ENCODE measurements around the gene CTXN1.

Gene CTXN1

GRCh38 chr19:7887408-7888144 is 38.4 kb downstream of the CTXN1 start:
- Mint-ChIP-seq H3K9me3 (no peaks in the 10 kb centered on the region), H3K4me1 (peaks cover 6% of the 10 kb centered on the region), H3K27me3 (peaks cover 42% of the 10 kb centered on the region), H3K27ac (no peak overlapping the region), H3K4me3 (no peak overlapping the region)
- no peak for ATAC-seq
- no peak for DNase-seq

- H3K27me3 Mint-ChIP-seq = peaks cover 33% of the 10 kb centered on the region
- no peak for DNase-seq
- no peak overlapping the region for H3K27ac Mint-ChIP-seq
- H3K4me1 Mint-ChIP-seq = peaks cover 6% of the 10 kb centered on the region
- ATAC-seq = no peak
- H3K9me3 Mint-ChIP-seq = no peaks in the 10 kb centered on the region
- H3K4me3 Mint-ChIP-seq = no peak overlapping the region
Observed at GRCh38 chr19:7885818-7886217, 40.1 kb downstream of the CTXN1 start.

DNA sequence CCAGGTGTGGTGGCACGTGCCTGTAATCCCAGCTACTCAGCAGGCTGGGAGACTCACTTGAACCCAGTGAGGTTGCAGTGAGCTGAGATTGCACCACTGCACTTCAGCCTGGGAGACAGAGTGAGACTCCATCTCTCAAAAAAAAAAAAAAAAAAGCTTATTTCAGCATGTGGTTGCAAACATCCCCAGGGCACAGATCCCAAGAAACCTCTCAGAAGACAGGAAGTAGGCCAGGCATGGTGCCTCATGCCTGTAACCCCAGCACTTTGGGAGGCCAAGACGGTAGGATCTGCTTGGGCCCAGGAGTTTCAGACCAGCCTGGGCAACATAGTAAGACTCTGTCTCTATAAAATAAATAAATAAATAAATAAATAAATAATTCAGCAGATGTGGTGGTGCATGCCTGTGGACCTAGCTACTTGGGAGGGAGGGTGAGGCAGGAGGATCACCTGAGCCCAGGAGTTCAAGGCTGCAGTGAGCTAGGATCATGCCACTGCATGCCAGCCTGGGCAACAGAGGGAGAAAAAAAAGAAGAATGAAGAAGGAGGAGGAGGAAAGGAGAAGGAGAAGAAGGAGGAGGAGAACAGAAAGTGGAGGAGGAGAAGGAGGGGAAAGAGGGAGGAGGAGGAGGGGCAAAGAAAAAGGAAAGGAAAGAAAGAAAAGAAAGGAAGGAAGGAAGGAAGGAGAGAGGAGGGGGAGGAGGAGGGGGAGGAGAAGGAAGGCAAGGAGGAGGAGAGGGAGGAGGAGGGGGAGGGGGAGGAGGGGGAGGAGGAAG is 42.0 kb downstream of the CTXN1 start:
- no peak for DNase-seq
- H3K27me3 Mint-ChIP-seq = peaks cover 18% of the 10 kb centered on the region
- no peak overlapping the region for H3K4me3 Mint-ChIP-seq
- ATAC-seq = no peak
- H3K9me3 Mint-ChIP-seq = no peaks in the 10 kb centered on the region
- H3K27ac Mint-ChIP-seq = no peak overlapping the region
- H3K4me1 Mint-ChIP-seq = peaks cover 6% of the 10 kb centered on the region

GRCh38 chr19:7883105-7883504 is 42.8 kb downstream of the CTXN1 start:
- Mint-ChIP-seq H3K4me3 (no peak overlapping the region), H3K27ac (peak overlapping the region in 1 of 2 donors; percentile 42), H3K27me3 (peaks cover 14% of the 10 kb centered on the region), H3K4me1 (peaks cover 6% of the 10 kb centered on the region), H3K9me3 (no peaks in the 10 kb centered on the region)
- ATAC-seq (no peak), DNase-seq (no peak)

- Mint-ChIP-seq H3K9me3 (no peaks in the 10 kb centered on the region), H3K27ac (no peak overlapping the region), H3K4me3 (no peak overlapping the region), H3K4me1 (peaks cover 6% of the 10 kb centered on the region), H3K27me3 (peaks cover 2% of the 10 kb centered on the region)
- no peak for ATAC-seq
- no peak for DNase-seq
Observed at GRCh38 chr19:7881910-7882309, 44.0 kb downstream of the CTXN1 start.

DNA sequence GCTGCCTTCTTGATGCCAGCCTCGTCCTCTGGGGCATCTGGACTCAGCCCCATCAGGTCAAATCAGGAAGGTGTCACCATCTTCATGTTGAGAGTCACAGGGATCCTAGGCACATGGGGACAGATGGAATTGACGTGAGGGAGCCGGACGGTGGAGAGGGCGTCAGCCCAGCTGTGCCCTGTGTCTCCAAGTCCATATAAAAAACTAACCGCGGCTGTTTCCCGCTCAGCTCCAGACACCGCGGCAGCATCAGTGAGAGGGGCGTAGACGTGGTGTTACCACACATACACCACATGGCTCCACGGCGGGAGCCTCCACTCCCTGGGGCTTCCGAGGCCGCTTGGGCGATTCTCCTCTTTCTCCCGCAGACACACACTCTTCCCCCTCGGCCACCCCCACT is 46.1 kb downstream of the CTXN1 start:
- DNase-seq = no peak
- peaks cover 9% of the 10 kb centered on the region for H3K27me3 Mint-ChIP-seq
- H3K9me3 Mint-ChIP-seq = no peaks in the 10 kb centered on the region
- H3K4me3 Mint-ChIP-seq = no peak overlapping the region
- peak; percentile 50 for ATAC-seq
- H3K4me1 Mint-ChIP-seq = peaks cover 8% of the 10 kb centered on the region
- H3K27ac Mint-ChIP-seq = no peak overlapping the region

DNA sequence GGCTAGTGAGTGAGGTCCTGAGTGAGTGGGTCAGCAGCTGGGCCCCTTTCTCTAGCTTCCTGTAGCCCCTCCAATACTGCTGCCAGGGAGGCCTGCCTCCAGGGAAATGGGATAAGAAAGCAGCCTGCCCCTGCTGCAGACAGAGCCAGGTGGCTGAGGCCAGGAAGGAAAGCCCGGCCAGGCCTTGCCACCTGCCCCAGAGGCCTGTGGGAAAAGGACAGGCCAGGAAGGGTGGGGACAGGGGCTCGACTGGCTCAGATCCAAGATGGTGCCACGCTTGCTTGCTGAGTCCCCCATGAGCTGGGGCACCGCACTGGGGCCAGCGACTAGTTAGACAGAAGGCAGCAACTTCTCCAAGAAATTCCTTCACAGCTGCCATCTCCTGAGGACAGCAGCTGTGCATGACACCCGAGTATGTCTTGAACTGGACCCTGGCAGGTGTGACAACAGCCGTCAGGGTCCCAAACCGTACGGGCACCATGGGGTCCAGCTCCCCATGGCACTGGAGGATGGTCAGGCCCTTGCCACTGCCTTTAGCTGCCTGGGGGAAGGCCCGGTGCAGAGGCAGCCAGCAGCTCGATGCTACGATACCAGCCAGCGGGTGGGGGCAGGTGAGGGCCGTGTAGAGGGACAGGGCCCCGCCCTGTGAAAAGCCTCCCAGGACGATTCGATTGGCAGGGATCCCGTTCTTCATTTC is 46.7 kb downstream of the CTXN1 start:
- Mint-ChIP-seq H3K4me1 (peaks cover 10% of the 10 kb centered on the region), H3K27me3 (peaks cover 15% of the 10 kb centered on the region), H3K4me3 (no peak overlapping the region), H3K27ac (no peak overlapping the region), H3K9me3 (no peaks in the 10 kb centered on the region)
- ATAC-seq (peak; percentile 40), DNase-seq (no peak)

DNA sequence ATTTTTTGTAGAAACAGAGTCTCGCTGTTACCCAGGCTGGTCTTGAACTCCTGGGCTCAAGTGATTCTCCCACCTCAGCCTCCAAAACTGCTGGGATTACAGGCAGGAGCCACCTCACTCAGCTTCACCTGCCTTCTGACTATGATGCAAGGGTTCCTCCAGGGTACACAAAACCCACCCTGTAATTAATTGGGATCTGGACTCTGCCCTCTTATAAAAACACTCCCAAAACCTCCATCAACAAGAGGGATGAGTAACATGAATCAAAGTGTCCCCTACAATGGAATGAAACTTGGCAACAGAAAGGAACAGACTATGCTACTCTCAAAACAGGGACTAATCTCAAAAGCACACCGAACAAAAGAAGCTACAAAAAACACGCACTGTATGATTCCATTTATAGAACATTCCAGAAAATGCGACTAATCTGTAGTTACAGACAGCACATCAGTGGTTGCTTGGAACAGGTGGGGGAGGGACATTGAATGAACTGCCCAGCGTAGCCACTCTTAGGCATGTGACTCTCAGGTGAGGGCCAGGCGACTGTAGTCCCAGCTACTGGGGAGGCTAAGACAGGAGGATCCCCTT is 48.6 kb downstream of the CTXN1 start:
- DNase-seq = no peak
- H3K4me1 Mint-ChIP-seq = peaks cover 18% of the 10 kb centered on the region
- no peaks in the 10 kb centered on the region for H3K9me3 Mint-ChIP-seq
- peaks cover 32% of the 10 kb centered on the region for H3K27me3 Mint-ChIP-seq
- no peak overlapping the region for H3K4me3 Mint-ChIP-seq
- no peak overlapping the region for H3K27ac Mint-ChIP-seq
- no peak for ATAC-seq

DNA sequence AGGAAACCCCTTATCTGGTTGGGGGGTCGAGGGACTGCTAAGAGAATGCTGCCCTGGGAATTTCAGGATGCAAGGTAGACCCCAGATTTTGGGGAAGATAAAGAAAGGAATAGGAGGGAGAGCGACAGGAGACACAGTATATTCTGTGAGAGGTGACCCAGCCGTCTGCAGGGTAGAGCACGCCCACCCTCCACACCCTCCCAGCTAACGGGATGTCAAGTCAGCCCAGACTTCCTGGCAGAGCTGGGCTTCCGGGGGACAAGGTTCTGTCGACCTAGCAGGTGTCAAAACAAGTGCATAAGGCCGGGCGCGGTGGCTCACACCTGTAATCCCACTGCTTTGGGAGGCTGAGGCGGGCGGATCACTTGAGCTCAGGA is 51.0 kb downstream of the CTXN1 start:
- ATAC-seq = no peak
- peak overlapping the region; percentile 49 to 86 for H3K4me3 Mint-ChIP-seq

More for the DNA sequence above, 51.0 kb downstream of the CTXN1 start:
- Mint-ChIP-seq H3K27me3 (peaks cover 47% of the 10 kb centered on the region), H3K4me1 (peaks cover 43% of the 10 kb centered on the region), H3K9me3 (no peaks in the 10 kb centered on the region), H3K27ac (no peak overlapping the region)
- no peak for DNase-seq

Measured in stimulated activated naive CD8-positive, alpha-beta T cell treated with anti-CD3 and anti-CD28 coated beads, Interleukin-15, amount 100 ng/mL, for 72 hours (primary cell).